Gastrocnemius medialis (tissue), 4 donors: ENCODE data around the gene OR6S1. TPM values are rescaled to one million over a fixed set of nuclear protein-coding genes. Genes with fewer than 3 reads are reported as not detected.
A peak's percentile ranks its signal among the peaks of the same experiment; 100 is the strongest.

Source experiments
- ATAC-seq, 2 donors: fragments of 150-250 bp; one replicate each; pipeline ENCODE4 v1.9.1; 2016
- DNase-seq, 2 donors: peaks; one replicate each; pipeline ENCODE4 v3.0.0-alpha.2; 2019
- H3K27ac ChIP-seq, 4 donors: fragments of 200-600 bp; sonication (generic); 1 replicate in 1 of 4; 2 replicates in 3 of 4; pipeline ENCODE4 v1.5.1; 2016 to 2018; ENCODE audit warnings: mild to moderate bottlenecking in 2 of 4, moderate library complexity in 1 of 4
- H3K27me3 ChIP-seq, 3 donors: fragments of 200-600 bp; sonication (generic) in 2 of 3; 1 replicate in 1 of 3; 2 replicates in 2 of 3; pipeline versions ENCODE4 v1.5.1 to v1.6.0; 2016 to 2019; ENCODE audit warnings: mild to moderate bottlenecking in 1 of 3, moderate library complexity in 1 of 3
- H3K36me3 ChIP-seq, 2 donors: fragments of 200-600 bp; sonication (generic) in 1 of 2; one replicate each; pipeline ENCODE4 v1.5.1; 2017 to 2018
- H3K4me1 ChIP-seq, 2 donors: fragments of 200-600 bp; sonication (generic) in 1 of 2; one replicate each; pipeline ENCODE4 v1.5.1; 2016 to 2017; ENCODE audit warnings: mild to moderate bottlenecking in 2 of 2
- H3K4me3 ChIP-seq, 4 donors: fragments of 200-600 bp; sonication (generic) in 3 of 4; 1 replicate in 1 of 4; 2 replicates in 3 of 4; pipeline ENCODE4 v1.5.1; 2016 to 2019; ENCODE audit warnings: mild to moderate bottlenecking in 2 of 4
- H3K9me3 ChIP-seq, 3 donors: fragments of 200-600 bp; sonication (generic) in 2 of 3; 1 replicate in 1 of 3; 2 replicates in 2 of 3; pipeline ENCODE4 v1.5.1; 2016 to 2019
- POLR2A ChIP-seq, 2 donors: fragments of 450-650 bp; IDR thresholded peaks; one replicate each; pipeline ENCODE4 v1.6.1; 2017; ENCODE audit warnings: antibody characterized with exemption in 2 of 2, mild to moderate bottlenecking in 2 of 2, moderate library complexity in 2 of 2
- in situ Hi-C, 4 donors: fragments of 200-750 bp; cut with MboI; loops; one replicate each; pipeline versions ENCODE4 v1.15.0 to v1.8.0; 2017; ENCODE audit warnings: low sequenced_read_pairs in 4 of 4
- intact Hi-C: fragments of 100-400 bp; cut with DNase I; formaldehyde crosslinking; loops from one replicate; pipeline ENCODE4 v1.15.1; 2023; ENCODE audit warnings: low total_unique reads
- total RNA-seq, 4 donors: library from RNA; depleted of rRNA; stranded (reverse); fragments of >200 nt; gene quantifications; one replicate each; pipeline versions ENCODE4 v1.1.0 to v1.2.3, GENCODE V29; 2016
- TF ChIP-seq, protein P1 (sequence below), 5 experiments: fragments of 450-650 bp in 3 of 5; fragments of 200-600 bp in 2 of 5; sonication (generic) in 2 of 5; IDR thresholded peaks in 4 of 5; conservative IDR thresholded peaks in 1 of 5; 1 replicate in 4 of 5; 2 replicates in 1 of 5; pipeline ENCODE4 v1.5.1; 2016 to 2019; ENCODE audit warnings: antibody characterized with exemption in 5 of 5, mild to moderate bottlenecking in 3 of 5, moderate library complexity in 3 of 5

The OR6S1 gene
- total RNA-seq, 4 donors from 2014 or later: not detected

- Histone ChIP-seq H3K4me1 (peaks cover 11 to 20% of the 10 kb centered on the region in 2 donors), H3K27ac (peak overlapping the region; percentile 95 to 100 (median 97)), H3K9me3 (no peaks in the 10 kb centered on the region), H3K36me3 (no peaks in the 10 kb centered on the region), H3K27me3 (no peaks in the 10 kb centered on the region), H3K4me3 (peak overlapping the region; percentile 69 to 98 (median 87))
- TF ChIP-seq POLR2A (IDR thresholded peaks at IDR 0.05): no peak
- TF ChIP-seq, protein P1, sequence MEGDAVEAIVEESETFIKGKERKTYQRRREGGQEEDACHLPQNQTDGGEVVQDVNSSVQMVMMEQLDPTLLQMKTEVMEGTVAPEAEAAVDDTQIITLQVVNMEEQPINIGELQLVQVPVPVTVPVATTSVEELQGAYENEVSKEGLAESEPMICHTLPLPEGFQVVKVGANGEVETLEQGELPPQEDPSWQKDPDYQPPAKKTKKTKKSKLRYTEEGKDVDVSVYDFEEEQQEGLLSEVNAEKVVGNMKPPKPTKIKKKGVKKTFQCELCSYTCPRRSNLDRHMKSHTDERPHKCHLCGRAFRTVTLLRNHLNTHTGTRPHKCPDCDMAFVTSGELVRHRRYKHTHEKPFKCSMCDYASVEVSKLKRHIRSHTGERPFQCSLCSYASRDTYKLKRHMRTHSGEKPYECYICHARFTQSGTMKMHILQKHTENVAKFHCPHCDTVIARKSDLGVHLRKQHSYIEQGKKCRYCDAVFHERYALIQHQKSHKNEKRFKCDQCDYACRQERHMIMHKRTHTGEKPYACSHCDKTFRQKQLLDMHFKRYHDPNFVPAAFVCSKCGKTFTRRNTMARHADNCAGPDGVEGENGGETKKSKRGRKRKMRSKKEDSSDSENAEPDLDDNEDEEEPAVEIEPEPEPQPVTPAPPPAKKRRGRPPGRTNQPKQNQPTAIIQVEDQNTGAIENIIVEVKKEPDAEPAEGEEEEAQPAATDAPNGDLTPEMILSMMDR (IDR thresholded peaks at IDR 0.05 in 4 of 5, conservative IDR thresholded peaks at IDR 0.05 in 1 of 5): no peak
- intact Hi-C loops: loop anchor here (1.0 to 10.0 kb wide), 12 partner anchors 49 to 1906 kb away; partner anchors contain the start of genes CCNB1IP1, CHD8, DAD1 and HNRNPC
- ATAC-seq: peak; percentile 28 to 39
- peak; percentile 52 to 76 for DNase-seq
- in situ Hi-C loops: loop anchor here (10.0 to 25.0 kb wide), 6 partner anchors 217 to 431 kb away; partner anchors contain the start of genes CCNB1IP1 (in 2 of the 4), PARP2 (in 2 of the 4), TMEM253 (in 2 of the 4) and ARHGEF40 (in 1 of the 4)
Observed at GRCh38 chr14:20681348-20682126, 40.0 kb upstream of the OR6S1 start.

GRCh38 chr14:20680843-20681347, 39.4 kb upstream of the OR6S1 start:
- ATAC-seq (no peak), DNase-seq (peak in 1 of 2 donors; percentile 30)
- intact Hi-C loops: loop anchor here (5.0 to 10.0 kb wide), 7 partner anchors 49 to 1906 kb away; partner anchors contain the start of genes CHD8, DAD1, HNRNPC and RNASE7
- peak overlapping the region; percentile 69 to 98 (median 87) for H3K4me3 ChIP-seq
- H3K4me1 ChIP-seq: peaks cover 11 to 20% of the 10 kb centered on the region in 2 donors
- no peak for TF ChIP-seq POLR2A (IDR thresholded peaks at IDR 0.05)
- TF ChIP-seq, protein P1 (IDR thresholded peaks at IDR 0.05 in 4 of 5, conservative IDR thresholded peaks at IDR 0.05 in 1 of 5): no peak
- H3K36me3 ChIP-seq: no peaks in the 10 kb centered on the region
- H3K27me3 ChIP-seq: no peaks in the 10 kb centered on the region
- H3K27ac ChIP-seq: peak overlapping the region; percentile 95 to 100 (median 97)
- no peaks in the 10 kb centered on the region for H3K9me3 ChIP-seq
- in situ Hi-C loops: loop anchor here (10.0 to 25.0 kb wide), 6 partner anchors 216 to 431 kb away; partner anchors contain the start of genes CCNB1IP1 (in 2 of the 4), PARP2 (in 2 of the 4), TMEM253 (in 2 of the 4) and ARHGEF40 (in 1 of the 4)

DNA sequence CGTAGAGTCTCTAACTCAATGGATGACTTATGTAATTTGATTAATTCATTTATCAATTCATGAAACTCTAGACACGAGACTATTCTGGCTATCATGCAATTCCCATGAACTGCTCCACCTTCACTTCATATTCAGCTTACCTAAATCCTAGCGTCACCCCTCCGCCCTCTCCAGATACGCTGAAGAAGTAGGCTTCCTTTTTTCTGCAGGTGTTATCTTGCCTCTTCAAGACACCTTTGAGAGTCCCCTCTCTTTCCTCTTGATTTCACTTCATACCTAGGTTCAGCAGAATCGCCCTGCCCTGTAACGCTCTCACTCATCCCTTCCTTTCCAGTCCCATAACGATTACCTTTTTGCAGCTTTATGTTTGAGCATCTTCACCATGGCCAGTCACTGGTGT, 38.9 kb upstream of the OR6S1 start:
- TF ChIP-seq POLR2A (IDR thresholded peaks at IDR 0.05): no peak
- TF ChIP-seq, protein P1 (IDR thresholded peaks at IDR 0.05 in 4 of 5, conservative IDR thresholded peaks at IDR 0.05 in 1 of 5): no peak
- in situ Hi-C loops: loop anchor here (10.0 to 25.0 kb wide), 6 partner anchors 216 to 432 kb away; partner anchors contain the start of genes CCNB1IP1 (in 2 of the 4), PARP2 (in 2 of the 4), TMEM253 (in 2 of the 4) and ARHGEF40 (in 1 of the 4)
- DNase-seq (no peak), ATAC-seq (no peak)
- intact Hi-C loops: loop anchor here (5.0 to 10.0 kb wide), 7 partner anchors 48 to 1907 kb away; partner anchors contain the start of genes CHD8, DAD1, HNRNPC and RNASE7
- Histone ChIP-seq H3K4me1 (peaks cover 11 to 20% of the 10 kb centered on the region in 2 donors), H3K4me3 (no peak overlapping the region), H3K27ac (no peak overlapping the region), H3K36me3 (no peaks in the 10 kb centered on the region), H3K9me3 (no peaks in the 10 kb centered on the region), H3K27me3 (no peaks in the 10 kb centered on the region)

GRCh38 chr14:20679907-20680306, 38.4 kb upstream of the OR6S1 start:
- DNase-seq (no peak), ATAC-seq (no peak)
- Histone ChIP-seq H3K36me3 (no peaks in the 10 kb centered on the region), H3K27me3 (no peaks in the 10 kb centered on the region), H3K4me1 (peaks cover 11 to 20% of the 10 kb centered on the region in 2 donors), H3K9me3 (no peaks in the 10 kb centered on the region), H3K27ac (no peak overlapping the region), H3K4me3 (no peak overlapping the region)
- TF ChIP-seq POLR2A (IDR thresholded peaks at IDR 0.05): no peak
- TF ChIP-seq, protein P1 (IDR thresholded peaks at IDR 0.05 in 4 of 5, conservative IDR thresholded peaks at IDR 0.05 in 1 of 5): no peak
- intact Hi-C loops (loop anchor here (5.0 to 10.0 kb wide), 7 partner anchors 48 to 1907 kb away; partner anchors contain the start of genes CHD8, DAD1, HNRNPC and RNASE7), in situ Hi-C loops (loop anchor here (10.0 to 25.0 kb wide), 6 partner anchors 215 to 432 kb away; partner anchors contain the start of genes CCNB1IP1 (in 2 of the 4), PARP2 (in 2 of the 4), TMEM253 (in 2 of the 4) and ARHGEF40 (in 1 of the 4))
